K562 (cell line): ENCODE results near the gene P2RX2.

Experiments used
- CBFB ChIP-seq: sonication (generic); formaldehyde crosslinking; IDR thresholded peaks from 2 replicates; pipeline ENCODE4 v1.4.0; 2020; ENCODE audit warnings: mild to moderate bottlenecking, missing genetic modification reagents
- CHD2 ChIP-seq: IDR thresholded peaks from 2 replicates; pipeline ENCODE4 v1.6.1; 2011; ENCODE audit warnings: low read depth, low read length
- JUN ChIP-seq, 2 experiments: sonication (generic) in 1 of 2; formaldehyde crosslinking in 1 of 2; IDR thresholded peaks; 2 replicates each; pipeline versions ENCODE4 v1.6.1 to v1.8.0; 2012 to 2022; ENCODE audit warnings: borderline replicate concordance in 2 of 2, mild to moderate bottlenecking in 2 of 2, improper control_type of control experiment in 1 of 2, low read depth in 1 of 2, low read length in 1 of 2, missing genetic modification reagents in 1 of 2
- LEF1 ChIP-seq: fragments of 450-650 bp; IDR thresholded peaks from 2 replicates; pipeline ENCODE4 v1.6.1; 2016; ENCODE audit warnings: mild to moderate bottlenecking
- PHF8 ChIP-seq: fragments of 200-600 bp; sonication (generic); IDR thresholded peaks from 2 replicates; pipeline ENCODE4 v1.6.1; 2012; ENCODE audit warnings: mixed run types, mild to moderate bottlenecking, inconsistent platforms, low read length, moderate library complexity, borderline replicate concordance
- POLR2AphosphoS5 ChIP-seq: IDR thresholded peaks from 2 replicates; pipeline ENCODE4 v1.6.1; 2011; ENCODE audit warnings: mild to moderate bottlenecking, low read depth, low read length, moderate library complexity; ENCODE audit not compliant: control insufficient read depth, insufficient read depth
- TF ChIP-seq, protein P1 (sequence below): sonication (generic); formaldehyde crosslinking; IDR thresholded peaks from 2 replicates; pipeline ENCODE4 v1.8.0; 2022; ENCODE audit warnings: mild to moderate bottlenecking, missing genetic modification reagents

DNA sequence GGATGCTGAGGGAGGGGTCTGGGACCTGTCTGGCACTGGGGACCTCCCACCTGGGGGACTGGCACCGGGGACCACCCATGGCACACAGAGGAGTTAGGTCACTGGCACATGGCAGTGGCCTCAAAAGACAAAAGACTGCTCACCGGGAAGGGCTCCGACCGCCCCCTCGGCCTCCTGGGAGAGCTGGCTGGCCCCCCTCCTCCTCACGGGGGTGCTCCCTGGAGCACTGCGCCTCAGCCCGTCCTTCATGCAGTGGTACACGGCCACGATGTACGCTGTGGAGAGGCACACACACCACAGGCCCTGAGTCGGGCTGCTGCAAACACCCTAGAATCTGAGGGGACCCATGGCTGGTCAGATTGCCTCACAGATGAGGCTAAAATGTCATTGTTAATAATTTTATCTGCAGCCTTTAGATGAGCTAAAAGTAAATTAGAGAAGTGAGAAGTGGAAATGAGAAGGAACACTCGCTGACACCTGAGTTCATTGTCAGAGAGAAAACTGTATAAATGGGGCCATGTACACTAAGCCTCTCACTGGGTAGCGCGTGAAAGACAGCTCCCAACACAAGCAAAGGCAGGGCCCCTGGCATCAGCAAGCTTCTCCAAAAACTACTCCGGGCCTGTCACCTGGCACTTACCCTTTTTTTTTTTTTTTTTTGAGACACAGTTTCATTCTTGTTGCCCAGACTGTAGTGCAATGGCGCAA is 14.1 kb downstream of the P2RX2 start:
- no peak for TF ChIP-seq PHF8
- no peak for TF ChIP-seq CHD2
- no peak for TF ChIP-seq LEF1
- TF ChIP-seq CBFB (CRISPR knock-in tag): no peak
- no peak for TF ChIP-seq JUN (IDR thresholded peaks at IDR 0.05; ENCODE audit: borderline replicate concordance, low read depth, low read length)
- TF ChIP-seq JUN (CRISPR knock-in tag; IDR thresholded peaks at IDR 0.05; ENCODE audit: borderline replicate concordance): no peak
- TF ChIP-seq, protein P1, sequence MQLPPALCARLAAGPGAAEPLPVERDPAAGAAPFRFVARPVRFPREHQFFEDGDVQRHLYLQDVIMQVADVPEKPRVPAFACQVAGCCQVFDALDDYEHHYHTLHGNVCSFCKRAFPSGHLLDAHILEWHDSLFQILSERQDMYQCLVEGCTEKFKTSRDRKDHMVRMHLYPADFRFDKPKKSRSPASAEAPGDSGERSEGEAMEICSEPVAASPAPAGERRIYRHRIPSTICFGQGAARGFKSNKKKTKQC (CRISPR knock-in tag): no peak
- TF ChIP-seq POLR2AphosphoS5: no peak
